Left forelimb (tissue), 1 donor: ENCODE data around the gene UTS2.

ENCODE experiments used
- DNase-seq: peaks from one replicate; pipeline ENCODE4 v3.0.0-alpha.2; 2018; ENCODE audit warnings: low spot score

Gene UTS2

GRCh38 chr1:7811476-7811875 lies 41.4 kb downstream of the UTS2 start:
- DNase-seq, result no peak

DNA sequence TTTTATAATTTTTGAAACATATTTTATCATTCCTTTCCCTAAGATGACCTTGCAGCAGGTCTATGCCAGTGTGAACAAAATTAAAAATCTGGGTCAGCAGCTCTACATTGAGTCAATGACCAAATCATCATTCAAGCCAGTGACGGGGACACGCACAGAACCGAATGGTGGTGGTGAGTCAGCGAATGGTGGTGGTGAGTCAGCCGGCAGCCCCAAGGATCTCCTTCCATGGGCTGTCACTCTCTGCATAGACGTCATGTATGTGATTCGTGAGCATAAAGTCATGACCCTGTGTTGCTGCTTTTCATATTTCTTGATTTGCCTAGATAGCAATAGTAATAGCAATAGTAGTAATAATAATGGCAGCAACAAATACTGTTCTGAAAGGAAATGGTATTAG lies 42.5 kb downstream of the UTS2 start:
- DNase-seq, result no peak

DNA sequence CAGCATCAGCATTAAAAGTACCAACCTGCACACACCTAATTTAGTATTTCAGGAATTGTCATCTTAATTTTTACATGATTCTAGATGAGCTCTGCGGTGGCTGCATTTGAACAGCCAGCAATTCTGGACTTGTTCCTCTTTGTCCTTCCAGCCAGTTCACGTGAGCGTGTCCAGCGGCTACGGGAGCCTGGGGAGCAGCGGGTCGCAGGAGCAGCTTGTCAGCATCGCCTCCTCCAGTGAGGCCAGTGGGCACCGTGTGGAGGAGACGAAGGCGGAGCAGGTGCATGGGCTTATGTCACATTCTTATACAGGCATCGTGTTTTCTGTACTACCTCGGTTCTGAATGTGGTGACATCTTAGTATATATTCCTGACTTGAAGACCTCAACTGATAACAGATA lies 43.1 kb downstream of the UTS2 start:
- no peak for DNase-seq

DNA sequence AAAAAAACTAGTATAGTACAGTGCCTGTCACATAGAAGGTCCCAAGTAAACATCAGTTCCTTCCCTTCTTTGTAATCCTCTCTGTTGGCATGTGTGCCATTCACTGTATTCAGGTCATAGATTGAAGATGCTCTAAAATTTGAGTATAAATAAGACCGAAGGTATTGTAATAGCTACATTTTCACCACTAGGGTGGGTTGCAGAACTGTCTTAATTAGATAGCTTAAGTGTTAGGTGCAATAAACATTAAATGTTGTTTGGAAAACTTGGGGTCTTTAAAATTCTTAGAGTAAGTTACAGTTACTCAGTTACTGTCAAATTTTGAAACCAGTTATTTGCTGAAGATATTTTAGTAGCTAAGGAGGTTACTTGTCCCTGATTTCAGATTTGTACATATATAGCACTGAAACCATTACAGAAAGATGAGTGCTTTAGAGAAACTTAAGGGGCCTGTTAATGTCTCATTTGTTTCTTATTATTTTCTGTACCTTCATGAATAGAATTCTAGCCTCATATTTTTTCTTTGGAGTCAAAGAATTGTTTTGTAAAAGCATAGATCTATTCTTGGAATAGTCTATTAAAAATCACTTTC lies 44.5 kb downstream of the UTS2 start:
- DNase-seq, result no peak

- DNase-seq, result no peak
Measured at GRCh38 chr1:7805460-7805859, 47.4 kb downstream of the UTS2 start.
